Sigmoid colon (tissue), 7 donors: ENCODE measurements around the gene SALL1. TPM values are rescaled to one million over a fixed set of nuclear protein-coding genes. Genes with fewer than 3 reads are reported as not detected.

Experiments
- DNase-seq: peaks from one replicate; pipeline ENCODE4 v3.0.0-alpha.2; 2019
- H3K27ac ChIP-seq, 4 donors: fragments of 200-600 bp; sonication (generic); one replicate each; pipeline ENCODE4 v1.5.1; 2016 to 2019; ENCODE audit warnings: mild to moderate bottlenecking in 1 of 4
- H3K27me3 ChIP-seq, 3 donors: fragments of 200-600 bp; sonication (generic); one replicate each; pipeline ENCODE4 v1.5.1; 2019; ENCODE audit warnings: mild to moderate bottlenecking in 1 of 3
- H3K36me3 ChIP-seq, 4 donors: fragments of 200-600 bp; sonication (generic); one replicate each; pipeline ENCODE4 v1.5.1; 2016 to 2019
- H3K4me1 ChIP-seq, 4 donors: fragments of 200-600 bp; sonication (generic); one replicate each; pipeline ENCODE4 v1.5.1; 2017 to 2019
- H3K4me3 ChIP-seq, 4 donors: fragments of 200-600 bp; sonication (generic); one replicate each; pipeline ENCODE4 v1.5.1; 2017 to 2019; ENCODE audit warnings: mild to moderate bottlenecking in 2 of 4, moderate library complexity in 1 of 4
- H3K9me3 ChIP-seq, 4 donors: fragments of 200-600 bp in 3 of 4; sonication (generic) in 3 of 4; one replicate each; pipeline versions ENCODE4 v1.5.1 to v1.6.1; 2013 to 2019
- CTCF ChIP-seq, 4 experiments: fragments of 450-650 bp in 3 of 4; fragments of 200-600 bp in 1 of 4; IDR thresholded peaks; one replicate each; pipeline ENCODE4 v1.5.1; 2016 to 2019; ENCODE audit warnings: antibody characterized with exemption in 4 of 4, mild to moderate bottlenecking in 3 of 4, moderate library complexity in 2 of 4
- EP300 ChIP-seq, 4 donors: sonication (generic); formaldehyde crosslinking; IDR thresholded peaks; one replicate each; pipeline ENCODE4 v1.6.1; 2017; ENCODE audit warnings: antibody characterized with exemption in 4 of 4
- POLR2A ChIP-seq, 2 donors: fragments of 450-650 bp; IDR thresholded peaks; one replicate each; pipeline ENCODE4 v1.6.1; 2016; ENCODE audit warnings: antibody characterized with exemption in 2 of 2, mild to moderate bottlenecking in 2 of 2, moderate library complexity in 2 of 2
- POLR2AphosphoS5 ChIP-seq, 4 donors: sonication (generic); formaldehyde crosslinking; IDR thresholded peaks; one replicate each; pipeline ENCODE4 v1.6.1; 2017; ENCODE audit warnings: antibody characterized with exemption in 4 of 4
- WGBS, 2 donors: extraction: QIAGEN DNeasy Blood & Tissue Kit; methylation state at CpG; one replicate each; pipeline ENCODE4 v1.1.7; 2013; 5-methylcytosine and 5-hydroxymethylcytosine counted together
- intact Hi-C: fragments of 100-400 bp; cut with DNase I; formaldehyde crosslinking; loops from one replicate; pipeline ENCODE4 v1.15.1; 2023
- polyA plus RNA-seq, 3 donors: library from polyadenylated mRNA; stranded (reverse); fragments of 200-250 nt; gene quantifications; one replicate each; pipeline ENCODE4 v1.2.3, GENCODE V29; 2013
- total RNA-seq, 4 donors: library from RNA; depleted of rRNA; stranded (reverse); fragments of >200 nt; gene quantifications; one replicate each; pipeline ENCODE4 v1.1.0, GENCODE V29; 2016
- donor health status: healthy with polysubstance abuse.
- donor health status: Bipolar disorder and iron deficiency.
- donor health status: healthy.

SALL1 gene
- total and polyA plus RNA-seq, 7 donors, result 0.46 to 0.64 (median 0.60) TPM; not detected in 4

DNA sequence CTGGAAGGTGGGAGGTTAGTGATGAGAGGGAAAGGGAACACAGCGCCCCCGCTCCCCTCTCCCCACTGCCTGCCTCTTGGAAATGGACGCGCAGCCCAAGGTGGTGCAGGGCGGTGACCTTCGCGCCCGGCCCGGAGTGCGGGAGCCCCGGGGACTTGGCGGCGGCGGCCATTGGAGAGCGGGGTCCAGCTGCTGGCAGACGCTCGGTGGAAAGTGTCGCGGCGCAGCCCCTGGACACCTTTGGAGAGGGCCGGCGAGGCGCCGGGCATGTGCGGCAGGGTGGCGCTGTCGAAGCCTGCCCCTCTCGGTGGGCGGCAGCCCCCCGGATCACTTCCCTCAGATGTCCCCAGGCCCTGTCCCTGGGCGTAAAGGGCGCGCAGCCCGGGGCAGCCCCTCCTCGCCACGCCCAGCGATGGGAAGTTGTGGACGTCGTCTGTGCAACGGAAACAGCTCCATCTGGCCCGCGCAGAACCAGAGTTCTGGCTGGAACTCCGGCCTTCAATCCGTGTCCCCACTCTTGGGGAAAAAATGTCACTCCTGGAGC lies 16.7 kb downstream of the SALL1 start:
- Histone ChIP-seq H3K4me1 (peaks cover 0 to 9% (median 2%) of the 10 kb centered on the region in 4 donors), H3K4me3 (no peak overlapping the region), H3K36me3 (no peaks in the 10 kb centered on the region), H3K9me3 (no peaks in the 10 kb centered on the region), H3K27ac (no peak overlapping the region), H3K27me3 (peaks cover 9 to 38% (median 28%) of the 10 kb centered on the region in 3 donors)
- intact Hi-C loops, result no loop called here
- TF ChIP-seq POLR2AphosphoS5 (IDR thresholded peaks at IDR 0.05), result no peak
- TF ChIP-seq EP300 (IDR thresholded peaks at IDR 0.05), result no peak
- no peak for TF ChIP-seq POLR2A (IDR thresholded peaks at IDR 0.05)
- TF ChIP-seq CTCF (IDR thresholded peaks at IDR 0.05), result no peak
- 8 to 26% methylated on average over 44 of the region's 44 CpGs for WGBS, 2 donors
- no peak for DNase-seq

DNA sequence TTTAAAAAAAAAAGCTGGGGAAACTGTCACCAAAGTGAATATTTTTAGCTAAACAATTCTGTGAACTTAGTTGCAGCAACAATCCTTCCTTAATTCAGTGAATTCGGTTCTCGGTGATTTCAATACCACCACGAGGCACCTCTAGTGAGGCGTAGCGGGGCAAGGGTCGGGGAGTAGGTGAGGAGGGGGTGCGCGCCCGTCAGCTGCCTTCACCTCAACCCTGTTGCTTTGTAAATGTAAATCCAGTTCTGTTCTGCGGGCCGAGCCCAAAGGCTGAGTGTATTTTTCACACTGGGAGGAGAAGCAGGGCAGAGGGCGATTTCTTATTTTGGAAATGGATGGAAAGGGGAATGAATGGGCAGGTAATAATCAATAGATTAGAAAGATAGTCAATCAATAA lies 17.4 kb downstream of the SALL1 start:
- Histone ChIP-seq H3K27ac (no peak overlapping the region), H3K9me3 (no peaks in the 10 kb centered on the region), H3K4me3 (no peak overlapping the region), H3K4me1 (peaks cover 0 to 9% (median 2%) of the 10 kb centered on the region in 4 donors), H3K36me3 (no peaks in the 10 kb centered on the region), H3K27me3 (peaks cover 9 to 38% (median 28%) of the 10 kb centered on the region in 3 donors)
- intact Hi-C loops, result no loop called here
- DNase-seq, result no peak
- 11 to 16% methylated on average over 12 of the region's 12 CpGs for WGBS, 2 donors
- TF ChIP-seq CTCF (IDR thresholded peaks at IDR 0.05), result no peak
- TF ChIP-seq POLR2AphosphoS5 (IDR thresholded peaks at IDR 0.05), result no peak
- no peak for TF ChIP-seq POLR2A (IDR thresholded peaks at IDR 0.05)
- no peak for TF ChIP-seq EP300 (IDR thresholded peaks at IDR 0.05)

DNA sequence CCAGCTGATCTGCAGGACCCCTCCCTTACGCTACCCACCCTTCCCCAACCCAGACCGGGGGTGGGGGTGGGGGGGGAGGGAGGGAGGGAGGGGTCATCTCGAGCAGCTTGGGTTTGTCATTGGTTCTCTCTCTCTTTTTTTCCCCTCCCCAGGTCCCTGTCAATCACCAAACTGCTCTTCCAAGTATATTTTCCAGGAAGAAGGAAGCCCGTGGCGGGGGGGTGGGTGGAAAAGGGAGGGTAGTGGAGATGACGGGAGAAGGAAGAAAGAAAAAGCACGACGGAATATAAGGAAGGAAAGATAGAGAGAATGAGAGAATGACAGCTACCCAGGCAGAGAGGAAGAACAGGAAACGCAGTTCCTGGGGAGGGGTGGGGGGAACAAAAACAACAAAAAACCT lies 17.9 kb downstream of the SALL1 start:
- Histone ChIP-seq H3K4me3 (no peak overlapping the region), H3K27me3 (peaks cover 9 to 38% (median 28%) of the 10 kb centered on the region in 3 donors), H3K9me3 (no peaks in the 10 kb centered on the region), H3K27ac (no peak overlapping the region), H3K4me1 (peaks cover 0 to 9% (median 2%) of the 10 kb centered on the region in 4 donors), H3K36me3 (no peaks in the 10 kb centered on the region)
- no peak for DNase-seq
- TF ChIP-seq POLR2AphosphoS5 (IDR thresholded peaks at IDR 0.05) (no peak), POLR2A (IDR thresholded peaks at IDR 0.05) (no peak), EP300 (IDR thresholded peaks at IDR 0.05) (no peak), CTCF (IDR thresholded peaks at IDR 0.05) (no peak)
- intact Hi-C loops, result no loop called here
- 6 to 7% methylated on average over 9 of the region's 9 CpGs for WGBS, 2 donors

- TF ChIP-seq CTCF (IDR thresholded peaks at IDR 0.05) (no peak), EP300 (IDR thresholded peaks at IDR 0.05) (no peak), POLR2A (IDR thresholded peaks at IDR 0.05) (no peak), POLR2AphosphoS5 (IDR thresholded peaks at IDR 0.05) (no peak)
- no peaks in the 10 kb centered on the region for H3K36me3 ChIP-seq
- H3K4me1 ChIP-seq, result peaks cover 0 to 9% (median 2%) of the 10 kb centered on the region in 4 donors
- DNase-seq, result no peak
- peaks cover 9 to 40% (median 28%) of the 10 kb centered on the region in 3 donors for H3K27me3 ChIP-seq
- intact Hi-C loops, result no loop called here
- no peak overlapping the region for H3K27ac ChIP-seq
- no peaks in the 10 kb centered on the region for H3K9me3 ChIP-seq
- 45 to 50% methylated on average over 6 of the region's 6 CpGs for WGBS, 2 donors
- no peak overlapping the region for H3K4me3 ChIP-seq
These were observed 18.5 kb downstream of the SALL1 start for GRCh38 chr16:51132490-51133115.
